SU-DHL-6 (cell line): ENCODE measurements around the gene ABHD16B.

Experiments
- H2AFZ ChIP-seq: fragments of 200-600 bp; sonication (generic); 2 replicates; pipeline ENCODE4 v1.6.1; 2014; ENCODE audit warnings: low read depth, mild to moderate bottlenecking, moderate library complexity, mixed read lengths, antibody characterized with exemption, low read length; ENCODE audit not compliant: severe bottlenecking
- H3F3A ChIP-seq: fragments of 200-600 bp; shearing (Covaris generic); 2 replicates; pipeline ENCODE4 v1.6.0; 2016; ENCODE audit warnings: antibody characterized with exemption, mild to moderate bottlenecking; ENCODE audit not compliant: insufficient read depth
- H3K27ac ChIP-seq: fragments of 200-600 bp; sonication (generic); 2 replicates; pipeline ENCODE4 v1.5.1; 2016; ENCODE audit warnings: low read depth, mild to moderate bottlenecking, low read length, moderate library complexity, mixed read lengths
- H3K27me3 ChIP-seq: fragments of 200-600 bp; sonication (generic), shearing (Covaris generic); 2 replicates; pipeline ENCODE4 v1.6.0; 2014; ENCODE audit warnings: mild to moderate bottlenecking, low read length
- H3K36me3 ChIP-seq: fragments of 200-600 bp; sonication (generic); 2 replicates; pipeline ENCODE4 v1.6.1; 2014; ENCODE audit warnings: mild to moderate bottlenecking, low read length, mixed read lengths
- H3K4me2 ChIP-seq: fragments of 300-600, 200-600 bp; shearing (Covaris generic), sonication (generic); 2 replicates; pipeline ENCODE4 v1.6.0; 2014; ENCODE audit warnings: low read length, low read depth, mild to moderate bottlenecking; ENCODE audit not compliant: poor library complexity, severe bottlenecking
- H3K4me3 ChIP-seq: fragments of 200-600 bp; sonication (generic); 2 replicates; pipeline ENCODE4 v1.5.1; 2014; ENCODE audit warnings: antibody characterized with exemption, low read length, mild to moderate bottlenecking, mixed read lengths; ENCODE audit not compliant: insufficient read depth, poor library complexity, severe bottlenecking
- H3K79me2 ChIP-seq: fragments of 200-600 bp; sonication (generic); 2 replicates; pipeline ENCODE4 v1.6.1; 2014; ENCODE audit warnings: mild to moderate bottlenecking, low read length, moderate library complexity; ENCODE audit not compliant: insufficient read depth
- H3K9ac ChIP-seq: fragments of 200-600 bp; sonication (generic); 2 replicates; pipeline ENCODE4 v1.7.0; 2014; ENCODE audit warnings: mild to moderate bottlenecking, low read length
- H3K9me2 ChIP-seq: fragments of 200-600 bp; sonication (generic); replicated peaks from 2 replicates; pipeline ENCODE4 v1.6.1; 2014; ENCODE audit warnings: low read length; ENCODE audit not compliant: insufficient read depth
- H3K9me3 ChIP-seq: fragments of 200-600 bp; sonication (generic); 2 replicates; pipeline ENCODE4 v1.6.1; 2014; ENCODE audit warnings: low read length, mixed read lengths; ENCODE audit not compliant: insufficient read depth
- H4K20me1 ChIP-seq: fragments of 200-600 bp; sonication (generic); 2 replicates; pipeline ENCODE4 v1.6.1; 2014; ENCODE audit warnings: low read depth, mild to moderate bottlenecking, antibody characterized with exemption, low read length, moderate library complexity, mixed read lengths
- CTCF ChIP-seq: fragments of 200-600 bp; sonication (generic); IDR thresholded peaks from one replicate; pipeline ENCODE4 v1.5.1; 2017; ENCODE audit warnings: antibody characterized with exemption, mild to moderate bottlenecking, low read length, moderate library complexity; ENCODE audit not compliant: insufficient read depth, poor library complexity, severe bottlenecking
- EZH2phosphoT487 ChIP-seq: fragments of 200-600 bp; sonication (generic), shearing (Covaris generic); conservative IDR thresholded peaks from 2 replicates; pipeline ENCODE4 v1.6.1; 2018; ENCODE audit warnings: mild to moderate bottlenecking, antibody characterized with exemption, low read length, moderate library complexity, mixed read lengths

The ABHD16B gene

GRCh38 chr20:63828124-63828523 is 33.2 kb upstream of the ABHD16B start:
- Histone ChIP-seq H3K9ac (no peak overlapping the region), H3K4me2 (no peak overlapping the region), H4K20me1 (no peaks in the 10 kb centered on the region), H3F3A (no peaks in the 10 kb centered on the region), H3K27ac (no peak overlapping the region), H3K36me3 (no peaks in the 10 kb centered on the region), H3K27me3 (no peaks in the 10 kb centered on the region), H2AFZ (no peak overlapping the region), H3K9me2 (no peaks in the 10 kb centered on the region), H3K79me2 (no peaks in the 10 kb centered on the region), H3K4me3 (no peak overlapping the region), H3K9me3 (no peaks in the 10 kb centered on the region)
- no peak for TF ChIP-seq EZH2phosphoT487

- H4K20me1 ChIP-seq: no peaks in the 10 kb centered on the region
- TF ChIP-seq EZH2phosphoT487 (no peak), CTCF (no peak)
- H3K9ac ChIP-seq: no peak overlapping the region
- H3K4me3 ChIP-seq: no peak overlapping the region
- H3K79me2 ChIP-seq: no peaks in the 10 kb centered on the region
- H3F3A ChIP-seq: no peaks in the 10 kb centered on the region
- H3K9me3 ChIP-seq: no peaks in the 10 kb centered on the region
- H3K27ac ChIP-seq: no peak overlapping the region
- H3K27me3 ChIP-seq: no peaks in the 10 kb centered on the region
- no peak overlapping the region for H2AFZ ChIP-seq
- no peaks in the 10 kb centered on the region for H3K36me3 ChIP-seq
- H3K9me2 ChIP-seq: no peaks in the 10 kb centered on the region
- H3K4me2 ChIP-seq: no peak overlapping the region
Measured at GRCh38 chr20:63828545-63828944, 32.8 kb upstream of the ABHD16B start.

- H3K4me2 ChIP-seq: no peak overlapping the region
- no peaks in the 10 kb centered on the region for H3K9me2 ChIP-seq
- H3K27me3 ChIP-seq: no peaks in the 10 kb centered on the region
- no peaks in the 10 kb centered on the region for H3F3A ChIP-seq
- H3K79me2 ChIP-seq: no peaks in the 10 kb centered on the region
- no peaks in the 10 kb centered on the region for H4K20me1 ChIP-seq
- H3K9me3 ChIP-seq: no peaks in the 10 kb centered on the region
- H2AFZ ChIP-seq: no peak overlapping the region
- TF ChIP-seq CTCF (no peak), EZH2phosphoT487 (no peak)
- H3K9ac ChIP-seq: no peak overlapping the region
- H3K27ac ChIP-seq: no peak overlapping the region
- H3K36me3 ChIP-seq: no peaks in the 10 kb centered on the region
- H3K4me3 ChIP-seq: no peak overlapping the region
Measured at GRCh38 chr20:63828951-63829350, 32.3 kb upstream of the ABHD16B start.

- no peak for TF ChIP-seq EZH2phosphoT487
- TF ChIP-seq CTCF: no peak
- no peak overlapping the region for H3K4me2 ChIP-seq
Measured at GRCh38 chr20:63829603-63829944, 31.7 kb upstream of the ABHD16B start.

More at GRCh38 chr20:63829603-63829944, 31.7 kb upstream of the ABHD16B start:
- Histone ChIP-seq H3K27ac (no peak overlapping the region), H3K79me2 (no peaks in the 10 kb centered on the region), H3K27me3 (no peaks in the 10 kb centered on the region), H3K36me3 (no peaks in the 10 kb centered on the region), H3K9me2 (no peaks in the 10 kb centered on the region), H3K4me3 (no peak overlapping the region), H3K9ac (no peak overlapping the region), H3F3A (no peaks in the 10 kb centered on the region), H2AFZ (no peak overlapping the region), H3K9me3 (no peaks in the 10 kb centered on the region), H4K20me1 (no peaks in the 10 kb centered on the region)
